Measurements from ENCODE around the gene LEPR. TPM values are rescaled to one million over a fixed set of nuclear protein-coding genes. Genes with fewer than 3 reads are reported as not detected.

Gene LEPR
- total and polyA plus RNA-seq, 10 donors = 0.90 to 9.3 (median 5.4) TPM

DNA sequence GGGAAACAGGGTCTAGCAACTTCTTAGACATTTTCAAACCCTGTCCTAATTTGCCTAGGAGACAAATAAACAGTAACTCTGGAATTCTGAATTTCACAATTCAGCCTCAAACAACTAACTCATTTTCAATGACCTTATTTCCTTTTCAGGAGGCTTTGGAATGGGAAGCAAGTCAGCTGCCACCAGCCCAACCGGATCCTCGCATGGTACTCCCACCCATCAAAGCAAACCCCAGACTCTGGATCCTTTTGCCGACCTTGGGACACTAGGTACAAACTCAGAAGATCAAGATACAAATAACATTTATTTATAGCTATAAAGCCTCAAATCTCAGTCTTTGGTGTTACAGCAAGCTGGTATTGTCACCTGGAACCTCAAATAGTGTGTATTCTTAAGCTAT is 18.9 kb upstream of the LEPR start:
- Histone ChIP-seq H3K27me3 (replicated peaks in 1 of 7) (no peaks in the 10 kb centered on the region), H3K9me3 (no peaks in the 10 kb centered on the region), H3K4me1 (no peaks in the 10 kb centered on the region), H3K4me3 (no peak overlapping the region), H3K27ac (no peak overlapping the region), H3K36me3 (peaks cover 0 to 12% (median 0%) of the 10 kb centered on the region in 6 donors)
- WGBS, 5 donors = 85 to 94% (median 86%) methylated on average over 3 of the region's 3 CpGs
- intact Hi-C loops (cut with DNase I; ENCODE audit: low total_unique reads) = no loop called here
- DNase-seq = no peak
- no peak for TF ChIP-seq POLR2A (IDR thresholded peaks at IDR 0.05)
- no peak for TF ChIP-seq POLR2AphosphoS5 (IDR thresholded peaks at IDR 0.05)
- no peak for TF ChIP-seq CTCF (IDR thresholded peaks at IDR 0.05 in 8 of 11, conservative IDR thresholded peaks at IDR 0.05 in 3 of 11)

DNA sequence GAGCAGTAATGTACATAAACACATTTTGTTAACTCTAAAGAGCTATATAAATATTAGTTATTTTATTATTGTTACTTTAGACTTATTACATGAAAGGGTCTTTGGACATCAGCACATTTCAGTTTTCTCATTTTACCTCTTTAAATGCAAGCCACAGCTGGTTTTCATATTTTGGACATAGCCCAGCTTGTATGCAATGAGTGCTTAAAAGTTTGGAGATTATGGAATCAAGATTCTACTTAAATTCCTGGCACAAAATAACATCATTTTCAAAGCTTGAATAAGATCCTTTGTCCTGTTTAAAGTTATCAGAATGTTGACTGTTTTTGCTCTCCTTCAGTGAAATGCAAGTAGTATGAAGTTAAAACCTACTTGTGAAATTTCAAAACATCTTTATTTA is 15.5 kb upstream of the LEPR start:
- intact Hi-C loops (cut with DNase I; ENCODE audit: low total_unique reads) = no loop called here
- no peaks in the 10 kb centered on the region for H3K4me1 ChIP-seq
- peaks cover 0 to 36% (median 3%) of the 10 kb centered on the region in 6 donors for H3K36me3 ChIP-seq
- no peak for DNase-seq
- H3K4me3 ChIP-seq = no peak overlapping the region
- H3K27ac ChIP-seq = no peak overlapping the region
- no peak for TF ChIP-seq CTCF (IDR thresholded peaks at IDR 0.05 in 8 of 11, conservative IDR thresholded peaks at IDR 0.05 in 3 of 11)
- no peak for TF ChIP-seq POLR2AphosphoS5 (IDR thresholded peaks at IDR 0.05)
- TF ChIP-seq POLR2A (IDR thresholded peaks at IDR 0.05) = no peak
- no peaks in the 10 kb centered on the region for H3K27me3 ChIP-seq (replicated peaks in 1 of 7)
- no peaks in the 10 kb centered on the region for H3K9me3 ChIP-seq

DNA sequence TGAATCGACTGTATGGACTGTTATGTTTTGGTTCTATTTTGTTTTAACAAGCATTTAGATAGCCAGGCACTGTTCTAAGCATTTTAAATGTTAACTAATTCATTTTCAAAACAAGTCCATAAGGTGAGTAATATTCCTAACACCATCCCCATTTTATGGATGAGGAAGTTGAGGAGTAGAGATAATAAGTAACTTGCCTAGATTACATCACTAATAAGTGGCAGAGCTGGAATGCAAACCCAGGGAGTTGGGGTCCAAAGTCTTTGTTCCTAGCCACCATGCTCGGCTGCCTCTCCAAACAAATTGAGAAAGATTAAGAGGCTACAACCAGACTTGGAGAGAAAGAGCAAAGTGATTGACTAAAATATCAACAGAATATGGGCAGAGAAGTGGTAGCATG is 12.6 kb upstream of the LEPR start:
- intact Hi-C loops (cut with DNase I; ENCODE audit: low total_unique reads) = no loop called here
- DNase-seq = no peak
- H3K27me3 ChIP-seq (replicated peaks in 1 of 7) = no peaks in the 10 kb centered on the region
- no peak for TF ChIP-seq POLR2AphosphoS5 (IDR thresholded peaks at IDR 0.05)
- no peak for TF ChIP-seq POLR2A (IDR thresholded peaks at IDR 0.05)
- no peak for TF ChIP-seq CTCF (IDR thresholded peaks at IDR 0.05 in 8 of 11, conservative IDR thresholded peaks at IDR 0.05 in 3 of 11)
- peaks cover 0 to 37% (median 3%) of the 10 kb centered on the region in 6 donors for H3K36me3 ChIP-seq
- no peak overlapping the region for H3K4me3 ChIP-seq
- H3K4me1 ChIP-seq = no peaks in the 10 kb centered on the region
- H3K27ac ChIP-seq = no peak overlapping the region
- 79 to 89% (median 87%) methylated on average over 2 of the region's 2 CpGs for WGBS, 5 donors
- H3K9me3 ChIP-seq = no peaks in the 10 kb centered on the region

DNA sequence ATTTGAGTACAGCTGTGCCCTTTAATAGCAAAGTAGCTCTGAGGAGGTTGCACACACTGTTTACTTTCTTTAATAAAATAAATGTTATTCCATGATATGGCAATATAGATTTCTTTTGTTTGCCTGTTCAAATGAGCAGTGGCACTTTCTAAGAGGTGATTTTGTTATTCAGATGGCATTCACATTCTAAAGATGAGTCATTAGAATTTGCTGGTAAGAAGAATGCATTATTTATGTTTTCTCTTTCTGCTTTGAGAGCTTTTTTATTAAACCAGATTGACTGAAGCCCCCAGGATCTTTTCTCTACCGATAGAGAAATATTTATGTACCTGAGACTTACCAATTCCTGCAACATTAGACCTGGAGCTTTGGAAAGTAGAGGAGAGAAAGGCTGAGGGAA is 11.2 kb upstream of the LEPR start:
- Histone ChIP-seq H3K4me3 (no peak overlapping the region), H3K9me3 (no peaks in the 10 kb centered on the region), H3K36me3 (peaks cover 0 to 34% (median 3%) of the 10 kb centered on the region in 6 donors), H3K27ac (no peak overlapping the region), H3K27me3 (replicated peaks in 1 of 7) (no peaks in the 10 kb centered on the region), H3K4me1 (no peaks in the 10 kb centered on the region)
- TF ChIP-seq CTCF (IDR thresholded peaks at IDR 0.05 in 8 of 11, conservative IDR thresholded peaks at IDR 0.05 in 3 of 11) (no peak), POLR2A (IDR thresholded peaks at IDR 0.05) (no peak), POLR2AphosphoS5 (IDR thresholded peaks at IDR 0.05) (no peak)
- 57 to 81% (median 76%) methylated on average over 1 of the region's 1 CpG for WGBS, 5 donors
- intact Hi-C loops (cut with DNase I; ENCODE audit: low total_unique reads) = no loop called here
- no peak for DNase-seq
